ENCODE measurements around the gene JPH3.

GRCh38 chr16:87561200-87562105 lies 40.9 kb upstream of the JPH3 start:
- TF ChIP-seq ZNF274 (IDR thresholded peaks at IDR 0.05; ENCODE audit: low read depth, low read length), result no peak
- TF ChIP-seq SUZ12 (IDR thresholded peaks at IDR 0.05; ENCODE audit: extremely low read depth, insufficient read depth, insufficient read length), result no peak
- no peak for TF ChIP-seq YY1 (IDR thresholded peaks at IDR 0.05; ENCODE audit: insufficient read depth, insufficient read length)
